GM12874 (cell line): Measurements from ENCODE around the gene TET2.

Experiments
- CTCF ChIP-seq: IDR thresholded peaks from 2 replicates; pipeline ENCODE4 v1.5.1; 2011; ENCODE audit warnings: low read depth, mild to moderate bottlenecking, control low read depth, low read length, moderate library complexity; ENCODE audit not compliant: insufficient read depth

TET2 gene

DNA sequence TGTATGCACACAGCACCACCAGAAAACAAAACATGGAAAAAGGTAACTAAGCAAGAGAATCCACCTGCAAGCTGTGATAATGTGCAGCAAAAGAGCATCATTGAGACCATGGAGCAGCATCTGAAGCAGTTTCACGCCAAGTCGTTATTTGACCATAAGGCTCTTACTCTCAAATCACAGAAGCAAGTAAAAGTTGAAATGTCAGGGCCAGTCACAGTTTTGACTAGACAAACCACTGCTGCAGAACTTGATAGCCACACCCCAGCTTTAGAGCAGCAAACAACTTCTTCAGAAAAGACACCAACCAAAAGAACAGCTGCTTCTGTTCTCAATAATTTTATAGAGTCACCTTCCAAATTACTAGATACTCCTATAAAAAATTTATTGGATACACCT, 90.2 kb downstream of the TET2 start:
- no peak for TF ChIP-seq CTCF

GRCh38 chr4:105240037-105240436, 93.4 kb downstream of the TET2 start:
- TF ChIP-seq CTCF: no peak

- no peak for TF ChIP-seq CTCF
Measured at GRCh38 chr4:105241451-105241850, 94.8 kb downstream of the TET2 start.

DNA sequence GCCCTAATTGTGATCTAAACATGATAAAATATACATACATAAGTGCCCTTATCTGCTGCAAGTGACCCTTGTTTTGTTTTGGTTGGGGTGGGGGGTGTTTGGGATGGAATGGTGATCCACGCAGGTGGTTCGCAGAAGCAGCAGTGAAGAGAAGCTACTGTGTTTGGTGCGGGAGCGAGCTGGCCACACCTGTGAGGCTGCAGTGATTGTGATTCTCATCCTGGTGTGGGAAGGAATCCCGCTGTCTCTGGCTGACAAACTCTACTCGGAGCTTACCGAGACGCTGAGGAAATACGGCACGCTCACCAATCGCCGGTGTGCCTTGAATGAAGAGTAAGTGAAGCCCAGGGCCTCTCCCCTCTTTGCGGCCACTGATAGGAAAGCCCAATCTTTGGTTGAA, 96.8 kb downstream of the TET2 start:
- no peak for TF ChIP-seq CTCF

DNA sequence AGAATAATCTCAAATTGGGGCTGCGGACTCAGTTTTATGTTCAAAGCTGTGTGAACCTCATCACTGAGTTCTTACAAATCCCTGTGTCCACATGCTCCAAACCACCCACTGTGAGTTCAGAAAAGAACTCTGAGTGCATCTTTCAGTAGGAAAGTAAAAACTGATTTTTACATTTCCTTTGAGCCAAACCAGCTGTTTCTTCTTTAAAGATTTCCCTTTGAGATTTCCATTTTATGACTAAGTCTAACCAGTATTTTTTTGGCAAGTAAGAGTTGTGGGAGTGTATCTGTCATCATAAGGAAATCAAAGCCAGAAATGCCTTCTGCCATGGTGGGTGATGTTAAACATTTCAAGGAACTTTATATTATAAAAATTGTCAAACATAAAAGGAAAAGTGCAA, 100.0 kb downstream of the TET2 start:
- TF ChIP-seq CTCF: no peak

GRCh38 chr4:105248613-105249012, 101.9 kb downstream of the TET2 start:
- TF ChIP-seq CTCF: no peak

- TF ChIP-seq CTCF: no peak
Measured at GRCh38 chr4:105257817-105258495, 111.3 kb downstream of the TET2 start.

GRCh38 chr4:105265689-105266088, 119.0 kb downstream of the TET2 start:
- no peak for TF ChIP-seq CTCF
